Spleen (tissue), 11 donors: Measurements from ENCODE around the gene VSTM1. TPM values are rescaled to one million over a fixed set of nuclear protein-coding genes. Genes with fewer than 3 reads are reported as not detected.

Source experiments
- DNase-seq: peaks from one replicate; pipeline ENCODE4 v3.0.0-alpha.2; 2020
- H3K27ac ChIP-seq, 8 donors: fragments of 200-600 bp; sonication (generic) in 7 of 8; 1 replicate in 4 of 8; 2 replicates in 4 of 8; pipeline versions ENCODE4 v1.5.0 to v1.8.0; 2016 to 2021; ENCODE audit warnings: inconsistent platforms in 4 of 8, mild to moderate bottlenecking in 4 of 8, moderate library complexity in 1 of 8
- H3K27me3 ChIP-seq, 7 donors: fragments of 200-600 bp; sonication (generic) in 6 of 7; replicated peaks in 1 of 7; 1 replicate in 4 of 7; 2 replicates in 3 of 7; pipeline versions ENCODE4 v1.5.0 to v1.8.0; 2016 to 2021; ENCODE audit warnings: inconsistent platforms in 3 of 7, mild to moderate bottlenecking in 1 of 7
- H3K36me3 ChIP-seq, 6 donors: fragments of 200-600 bp; sonication (generic) in 5 of 6; 1 replicate in 4 of 6; 2 replicates in 2 of 6; pipeline versions ENCODE4 v1.5.0 to v1.8.0; 2016 to 2021; ENCODE audit warnings: inconsistent platforms in 2 of 6
- H3K4me1 ChIP-seq, 6 donors: fragments of 200-600 bp; sonication (generic) in 5 of 6; 1 replicate in 3 of 6; 2 replicates in 3 of 6; pipeline versions ENCODE4 v1.5.0 to v1.8.0; 2016 to 2021; ENCODE audit warnings: inconsistent platforms in 3 of 6
- H3K4me3 ChIP-seq, 8 donors: fragments of 200-600 bp; sonication (generic) in 7 of 8; 1 replicate in 4 of 8; 2 replicates in 4 of 8; pipeline versions ENCODE4 v1.5.0 to v1.8.0; 2016 to 2021; ENCODE audit warnings: inconsistent platforms in 4 of 8, mild to moderate bottlenecking in 4 of 8, moderate library complexity in 2 of 8
- H3K9me3 ChIP-seq, 8 donors: fragments of 200-600 bp; sonication (generic) in 7 of 8; 1 replicate in 4 of 8; 2 replicates in 4 of 8; pipeline versions ENCODE4 v1.5.0 to v1.8.0; 2016 to 2021; ENCODE audit warnings: inconsistent platforms in 4 of 8
- POLR2A ChIP-seq, 3 donors: fragments of 450-650 bp; IDR thresholded peaks; one replicate each; pipeline ENCODE4 v1.5.1; 2017; ENCODE audit warnings: antibody characterized with exemption in 3 of 3, mild to moderate bottlenecking in 1 of 3
- POLR2AphosphoS5 ChIP-seq, 3 donors: sonication (generic); formaldehyde crosslinking; IDR thresholded peaks; one replicate each; pipeline ENCODE4 v1.5.1; 2017; ENCODE audit warnings: antibody characterized with exemption in 3 of 3
- WGBS, 5 donors: extraction: QIAGEN DNeasy Blood & Tissue Kit in 3 of 5; methylation state at CpG; one replicate each; pipeline versions ENCODE4 v1.1.5 to v1.1.7; 2013 to 2018; 5-methylcytosine and 5-hydroxymethylcytosine counted together
- intact Hi-C: fragments of 100-400 bp; cut with DNase I; formaldehyde crosslinking; loops from one replicate; pipeline ENCODE4 v1.15.0; 2023; ENCODE audit warnings: low total_unique reads
- polyA plus RNA-seq, 3 donors: library from polyadenylated mRNA; stranded (reverse); fragments of 200-250 nt; gene quantifications; one replicate each; pipeline ENCODE4 v1.2.1, GENCODE V29; 2013
- total RNA-seq, 7 donors: library from RNA; depleted of rRNA in 3 of 7; stranded (reverse); fragments of >200 nt in 3 of 7; fragmentation: NEBNext Ultra II Directional in 4 of 7; extraction: Animal tissue kit (Norgen Biotek cat#: 25700) in 4 of 7; gene quantifications; one replicate each; pipeline versions ENCODE4 v1.1.0 to v1.2.1, GENCODE V29; 2016 to 2021
- TF ChIP-seq, protein P1 (sequence below), 11 experiments: fragments of 200-600 bp in 7 of 11; fragments of 450-650 bp in 4 of 11; sonication (generic) in 4 of 11; IDR thresholded peaks in 8 of 11; conservative IDR thresholded peaks in 3 of 11; 1 replicate in 7 of 11; 2 replicates in 4 of 11; pipeline versions ENCODE4 v1.4.0 to v1.8.0; 2016 to 2021; ENCODE audit warnings: antibody characterized with exemption in 11 of 11, inconsistent platforms in 4 of 11, mild to moderate bottlenecking in 1 of 11
- donor health status: healthy with polysubstance abuse.
- donor health status: DM: no; HTN: no; CAD: no; lungs with moderate emphysema.
- donor health status: DM: no; HTN: no; CAD: no.
- donor health status: Bipolar disorder and iron deficiency.
- donor health status: healthy.
- donor health status: DM: no; HTN: no; CAD: no.
- donor health status: DM: yes; HTN: yes; CAD: no.

Gene VSTM1
- total and polyA plus RNA-seq, 10 donors: 0.32 to 13.3 (median 5.3) TPM; not detected in 1

DNA sequence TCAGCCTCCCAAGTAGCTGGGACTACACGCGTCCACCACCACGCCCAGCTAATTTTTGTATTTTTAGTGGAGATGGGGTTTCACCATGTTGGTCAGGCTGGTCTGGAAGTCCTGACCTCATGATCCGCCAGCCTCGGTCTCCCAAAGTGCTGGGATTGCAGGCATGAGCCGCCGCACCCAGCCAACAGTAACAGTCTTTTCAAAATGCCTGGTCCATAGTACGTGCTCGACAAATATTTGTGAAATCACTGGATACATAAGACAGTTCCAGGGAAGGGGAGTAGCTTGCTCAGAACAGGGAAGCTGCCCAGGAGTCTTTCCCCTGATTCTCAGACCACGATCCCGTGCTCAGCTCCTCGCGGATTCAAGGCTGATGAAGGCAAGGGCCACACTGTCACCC, 41.8 kb downstream of the VSTM1 start:
- peaks cover 0 to 61% (median 11%) of the 10 kb centered on the region in 7 donors for H3K27me3 ChIP-seq
- intact Hi-C loops: loop anchor here (5.0 to 10.0 kb wide), 2 partner anchors 117 to 180 kb away; partner anchors contain the start of gene CACNG7
- 76 to 94% (median 88%) methylated on average over 13 of the region's 13 CpGs for WGBS, 5 donors
- no peaks in the 10 kb centered on the region for H3K36me3 ChIP-seq
- H3K4me1 ChIP-seq: peaks cover 0 to 37% (median 18%) of the 10 kb centered on the region in 6 donors
- no peak for DNase-seq
- no peaks in the 10 kb centered on the region for H3K9me3 ChIP-seq
- TF ChIP-seq, protein P1, sequence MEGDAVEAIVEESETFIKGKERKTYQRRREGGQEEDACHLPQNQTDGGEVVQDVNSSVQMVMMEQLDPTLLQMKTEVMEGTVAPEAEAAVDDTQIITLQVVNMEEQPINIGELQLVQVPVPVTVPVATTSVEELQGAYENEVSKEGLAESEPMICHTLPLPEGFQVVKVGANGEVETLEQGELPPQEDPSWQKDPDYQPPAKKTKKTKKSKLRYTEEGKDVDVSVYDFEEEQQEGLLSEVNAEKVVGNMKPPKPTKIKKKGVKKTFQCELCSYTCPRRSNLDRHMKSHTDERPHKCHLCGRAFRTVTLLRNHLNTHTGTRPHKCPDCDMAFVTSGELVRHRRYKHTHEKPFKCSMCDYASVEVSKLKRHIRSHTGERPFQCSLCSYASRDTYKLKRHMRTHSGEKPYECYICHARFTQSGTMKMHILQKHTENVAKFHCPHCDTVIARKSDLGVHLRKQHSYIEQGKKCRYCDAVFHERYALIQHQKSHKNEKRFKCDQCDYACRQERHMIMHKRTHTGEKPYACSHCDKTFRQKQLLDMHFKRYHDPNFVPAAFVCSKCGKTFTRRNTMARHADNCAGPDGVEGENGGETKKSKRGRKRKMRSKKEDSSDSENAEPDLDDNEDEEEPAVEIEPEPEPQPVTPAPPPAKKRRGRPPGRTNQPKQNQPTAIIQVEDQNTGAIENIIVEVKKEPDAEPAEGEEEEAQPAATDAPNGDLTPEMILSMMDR (IDR thresholded peaks at IDR 0.05 in 8 of 11, conservative IDR thresholded peaks at IDR 0.05 in 3 of 11): no peak
- TF ChIP-seq POLR2A (IDR thresholded peaks at IDR 0.05): no peak
- no peak for TF ChIP-seq POLR2AphosphoS5 (IDR thresholded peaks at IDR 0.05)
- no peak overlapping the region for H3K4me3 ChIP-seq
- H3K27ac ChIP-seq: peak overlapping the region in 2 of 8 donors; percentile 81 to 82

DNA sequence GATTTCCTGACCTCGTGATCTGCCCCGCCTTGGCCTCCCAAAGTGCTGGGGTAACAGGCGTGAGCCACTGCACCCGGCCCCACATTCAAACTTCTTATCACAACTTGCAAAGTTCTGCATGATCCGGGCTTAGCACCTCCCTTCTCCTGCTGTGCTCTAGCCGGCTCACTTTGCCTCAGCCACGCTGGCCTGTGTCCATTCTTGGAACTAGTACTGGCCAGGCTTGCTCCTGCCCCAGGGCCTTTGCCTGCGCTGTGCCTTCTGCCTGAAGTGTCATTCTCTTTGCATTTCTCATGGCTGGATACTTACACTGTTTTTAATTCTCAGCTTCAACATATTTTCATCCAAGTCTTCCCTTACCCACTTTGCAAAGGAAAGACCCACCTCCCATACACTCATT, 42.3 kb downstream of the VSTM1 start:
- intact Hi-C loops: loop anchor here (5.0 to 10.0 kb wide), 2 partner anchors 117 to 179 kb away; partner anchors contain the start of gene CACNG7
- Histone ChIP-seq H3K27ac (peak overlapping the region in 3 of 8 donors; percentile 81 to 83 (median 82)), H3K4me1 (peaks cover 0 to 37% (median 18%) of the 10 kb centered on the region in 6 donors), H3K36me3 (no peaks in the 10 kb centered on the region), H3K4me3 (no peak overlapping the region), H3K27me3 (peaks cover 0 to 61% (median 11%) of the 10 kb centered on the region in 7 donors), H3K9me3 (no peaks in the 10 kb centered on the region)
- TF ChIP-seq, protein P1 (IDR thresholded peaks at IDR 0.05 in 8 of 11, conservative IDR thresholded peaks at IDR 0.05 in 3 of 11): no peak
- TF ChIP-seq POLR2A (IDR thresholded peaks at IDR 0.05) (no peak), POLR2AphosphoS5 (IDR thresholded peaks at IDR 0.05) (no peak)
- no peak for DNase-seq
- WGBS, 5 donors: 77 to 98% (median 86%) methylated on average over 8 of the region's 8 CpGs

DNA sequence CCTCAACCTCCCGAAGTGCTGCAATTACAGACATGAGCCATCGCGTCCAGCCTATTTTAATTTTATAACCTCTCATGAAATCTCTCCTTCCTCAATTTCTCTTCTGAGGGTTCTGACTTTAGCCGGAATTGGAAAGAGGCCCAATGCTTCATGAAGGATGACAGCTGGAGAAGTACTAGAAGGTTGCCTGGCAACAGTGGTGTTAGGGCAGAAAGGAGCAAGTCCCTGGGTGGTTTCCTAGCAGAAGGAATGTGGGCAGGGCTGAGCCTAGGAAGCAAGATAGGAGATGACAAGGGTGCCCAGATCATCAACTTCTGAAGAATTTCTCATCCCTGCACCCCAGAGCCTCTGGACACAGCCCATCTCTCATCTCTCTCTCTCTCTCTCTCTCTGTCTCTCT, 46.4 kb downstream of the VSTM1 start:
- Histone ChIP-seq H3K4me3 (no peak overlapping the region), H3K4me1 (peaks cover 0 to 21% (median 9%) of the 10 kb centered on the region in 6 donors), H3K27ac (no peak overlapping the region), H3K36me3 (no peaks in the 10 kb centered on the region), H3K27me3 (peaks cover 0 to 65% (median 0%) of the 10 kb centered on the region in 7 donors), H3K9me3 (no peaks in the 10 kb centered on the region)
- intact Hi-C loops: no loop called here
- no peak for TF ChIP-seq POLR2A (IDR thresholded peaks at IDR 0.05)
- TF ChIP-seq, protein P1 (IDR thresholded peaks at IDR 0.05 in 8 of 11, conservative IDR thresholded peaks at IDR 0.05 in 3 of 11): no peak
- no peak for TF ChIP-seq POLR2AphosphoS5 (IDR thresholded peaks at IDR 0.05)
- DNase-seq: no peak
- 79 to 90% (median 89%) methylated on average over 4 of the region's 4 CpGs for WGBS, 5 donors

DNA sequence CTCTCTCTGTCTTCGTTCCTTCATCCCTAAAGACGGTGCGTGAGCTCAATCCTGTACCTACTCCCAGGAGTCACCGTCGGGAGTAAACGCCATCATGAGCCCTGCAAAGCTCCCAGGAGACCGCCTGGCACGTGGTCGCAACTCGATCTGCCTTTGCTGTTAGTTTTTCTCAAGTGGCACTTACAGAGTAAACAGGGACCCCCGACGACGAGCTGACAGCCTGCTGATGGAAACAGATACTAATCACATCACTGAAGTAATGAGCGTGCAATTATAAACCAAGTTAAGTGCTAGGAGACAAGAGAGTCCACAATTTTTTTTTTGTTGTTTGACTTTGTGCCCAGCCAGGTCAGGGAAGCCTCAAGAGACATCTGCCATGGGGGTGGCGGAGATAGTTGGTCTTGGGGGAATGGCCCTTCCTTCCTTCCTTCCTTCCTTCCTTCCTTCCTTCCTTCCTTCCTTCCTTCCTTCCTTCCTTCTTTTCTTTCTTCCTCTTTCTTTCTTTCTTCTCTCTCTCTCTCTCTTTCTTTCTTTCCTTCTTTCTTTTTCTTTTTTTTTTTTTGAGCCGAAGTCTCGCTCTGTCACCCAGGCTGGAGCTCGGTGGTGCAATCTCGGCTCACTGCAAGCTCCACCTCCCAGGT, 48.7 kb downstream of the VSTM1 start:
- Histone ChIP-seq H3K4me1 (peaks cover 0 to 12% (median 6%) of the 10 kb centered on the region in 6 donors), H3K9me3 (no peaks in the 10 kb centered on the region), H3K36me3 (no peaks in the 10 kb centered on the region), H3K4me3 (no peak overlapping the region), H3K27ac (no peak overlapping the region), H3K27me3 (peaks cover 0 to 72% (median 0%) of the 10 kb centered on the region in 7 donors)
- intact Hi-C loops: no loop called here
- TF ChIP-seq, protein P1 (IDR thresholded peaks at IDR 0.05 in 8 of 11, conservative IDR thresholded peaks at IDR 0.05 in 3 of 11): no peak
- TF ChIP-seq POLR2AphosphoS5 (IDR thresholded peaks at IDR 0.05) (no peak), POLR2A (IDR thresholded peaks at IDR 0.05) (no peak)
- WGBS, 5 donors: 55 to 69% (median 57%) methylated on average over 18 to 19 of the region's 19 CpGs
- no peak for DNase-seq
